ENCODE results near the gene ANTXR1.

The ANTXR1 gene

DNA sequence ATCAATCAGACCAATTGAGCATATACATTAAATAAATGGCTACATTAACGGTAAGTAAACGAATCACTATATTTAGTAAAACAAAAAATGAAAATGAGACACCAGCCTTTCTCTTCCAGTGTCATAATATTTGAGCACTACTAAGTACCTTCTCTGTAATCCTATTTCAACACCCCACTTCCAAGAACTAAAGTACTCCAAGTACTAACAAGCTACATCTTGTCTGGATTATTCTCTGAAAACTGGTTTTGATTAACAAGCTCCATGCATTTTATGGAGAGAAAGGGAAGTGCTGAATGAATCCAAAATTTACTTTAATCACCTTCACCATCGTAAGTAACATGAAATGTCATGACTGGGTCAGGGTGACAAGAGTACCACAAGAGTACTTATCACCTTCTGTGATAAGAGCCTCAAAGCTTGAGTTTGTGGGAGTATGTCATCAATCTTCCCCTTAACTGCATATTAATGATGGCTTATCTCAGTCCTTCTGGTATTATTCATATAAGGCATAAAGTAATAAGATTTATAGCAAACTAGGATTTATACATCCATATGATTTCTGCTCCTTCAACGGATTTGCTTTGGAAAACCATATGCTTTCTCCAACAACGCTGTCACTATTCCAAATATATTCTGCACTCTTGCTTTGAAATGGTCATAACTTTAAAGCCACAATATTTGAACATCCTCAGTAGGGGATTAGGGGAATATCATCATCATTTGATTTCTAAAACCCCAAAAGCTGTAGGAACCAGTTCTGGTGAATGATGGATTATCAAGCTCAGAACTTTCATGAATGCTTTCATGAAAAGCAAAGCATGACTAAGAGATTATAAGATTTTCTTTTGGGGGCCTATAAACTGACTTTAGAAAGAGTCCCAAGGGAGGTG lies 127.0 kb downstream of the ANTXR1 start:
- no peak for DNase-seq

DNA sequence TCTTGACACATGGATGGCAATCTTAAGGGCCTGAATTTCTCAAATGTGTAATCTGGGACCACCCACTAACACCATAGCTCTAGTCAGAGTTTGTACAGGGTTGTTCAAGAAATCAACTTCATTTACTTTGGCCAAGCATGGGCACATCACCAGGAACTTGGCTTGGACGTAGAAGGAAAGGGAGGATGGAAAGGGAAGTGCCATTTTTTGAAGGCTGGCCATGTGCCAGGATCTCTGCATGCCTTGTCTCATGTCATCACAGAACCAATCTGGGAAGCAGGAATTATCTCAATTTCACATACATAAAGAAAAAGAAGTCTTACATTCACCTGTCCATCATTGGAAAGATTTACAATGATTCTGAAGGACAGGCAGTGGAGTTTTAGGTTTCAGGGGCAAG lies 128.1 kb downstream of the ANTXR1 start:
- DNase-seq: no peak

DNA sequence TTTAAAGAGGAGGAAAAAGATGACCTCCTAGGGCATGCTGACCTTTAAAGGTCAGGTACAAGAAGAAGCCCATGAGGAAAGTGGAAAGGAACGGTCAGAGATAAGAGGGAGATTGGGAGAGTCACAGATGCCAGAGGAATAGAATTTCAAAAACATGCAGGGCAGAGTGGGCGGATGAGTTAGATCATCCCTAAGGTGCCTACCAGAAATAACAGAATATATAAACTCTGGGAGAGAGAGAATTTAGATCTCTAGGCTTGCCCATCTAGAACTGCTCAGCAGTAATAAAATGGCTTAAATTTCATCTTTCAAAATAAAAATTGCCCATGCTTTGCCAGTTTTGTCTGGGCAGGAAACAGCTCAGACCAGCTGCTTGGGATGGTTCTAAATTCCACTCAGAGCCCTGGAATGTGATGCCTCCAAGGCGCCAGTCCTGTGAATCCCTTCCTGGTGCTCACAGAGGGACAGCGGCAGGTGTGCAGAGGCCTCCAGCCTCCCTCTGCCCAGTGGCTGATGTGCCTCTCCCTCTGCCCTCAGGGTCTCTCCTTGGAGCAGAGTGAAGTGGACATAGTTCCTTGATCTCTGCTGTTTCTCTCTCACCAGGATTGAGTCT lies 130.9 kb downstream of the ANTXR1 start:
- no peak for DNase-seq

DNA sequence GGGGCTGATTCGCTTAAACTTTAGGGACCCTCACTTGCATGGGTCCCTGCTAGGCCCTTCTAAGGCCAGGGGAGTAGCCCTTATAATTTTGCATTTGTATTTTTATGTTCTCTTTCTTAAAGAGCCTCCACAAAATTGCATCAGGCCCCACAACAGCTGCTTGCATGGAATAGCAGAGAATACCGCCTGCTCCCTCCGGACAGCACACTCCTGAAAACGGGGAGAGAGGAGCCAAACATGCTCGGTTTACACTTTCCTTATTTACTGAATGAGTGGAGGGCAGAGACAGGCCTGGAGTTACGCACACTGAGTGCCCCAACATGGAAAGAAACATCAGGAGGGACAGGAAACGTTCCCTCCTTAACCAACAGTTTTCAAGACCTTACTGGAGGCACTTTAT lies 132.2 kb downstream of the ANTXR1 start:
- DNase-seq: no peak

DNA sequence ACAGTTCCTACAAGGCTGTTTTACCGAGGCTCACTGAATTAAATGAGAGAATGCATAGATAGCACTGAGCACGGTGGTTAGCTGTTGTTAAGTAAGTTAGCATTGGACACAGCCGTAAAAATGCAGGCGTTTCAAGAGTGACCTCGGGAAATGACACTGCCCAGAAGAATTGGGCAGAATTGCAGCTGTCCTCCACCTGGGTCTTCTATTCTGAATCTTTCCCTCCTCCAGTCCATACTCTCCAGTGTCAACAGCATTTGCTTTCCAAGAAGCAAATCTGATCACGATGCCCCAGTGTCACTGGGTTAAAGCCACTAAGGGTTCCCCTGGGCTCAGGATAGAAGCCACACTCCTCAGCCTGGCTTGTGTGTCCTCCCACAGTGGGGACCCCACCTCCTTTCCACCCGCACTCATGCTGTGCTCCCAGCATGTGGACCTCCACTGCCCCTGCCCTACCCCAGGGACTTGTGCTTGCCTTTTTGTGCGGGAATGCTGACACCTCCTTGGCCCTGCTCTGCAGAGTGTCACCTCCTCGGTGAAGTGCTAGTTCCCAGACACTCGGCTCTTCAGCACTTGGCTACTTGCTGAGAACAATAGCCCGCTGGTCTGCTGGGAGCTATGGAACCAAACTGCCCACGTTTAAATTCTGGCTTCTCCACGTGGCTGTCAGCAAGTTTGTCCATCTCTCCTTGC lies 135.0 kb downstream of the ANTXR1 start:
- DNase-seq: no peak

DNA sequence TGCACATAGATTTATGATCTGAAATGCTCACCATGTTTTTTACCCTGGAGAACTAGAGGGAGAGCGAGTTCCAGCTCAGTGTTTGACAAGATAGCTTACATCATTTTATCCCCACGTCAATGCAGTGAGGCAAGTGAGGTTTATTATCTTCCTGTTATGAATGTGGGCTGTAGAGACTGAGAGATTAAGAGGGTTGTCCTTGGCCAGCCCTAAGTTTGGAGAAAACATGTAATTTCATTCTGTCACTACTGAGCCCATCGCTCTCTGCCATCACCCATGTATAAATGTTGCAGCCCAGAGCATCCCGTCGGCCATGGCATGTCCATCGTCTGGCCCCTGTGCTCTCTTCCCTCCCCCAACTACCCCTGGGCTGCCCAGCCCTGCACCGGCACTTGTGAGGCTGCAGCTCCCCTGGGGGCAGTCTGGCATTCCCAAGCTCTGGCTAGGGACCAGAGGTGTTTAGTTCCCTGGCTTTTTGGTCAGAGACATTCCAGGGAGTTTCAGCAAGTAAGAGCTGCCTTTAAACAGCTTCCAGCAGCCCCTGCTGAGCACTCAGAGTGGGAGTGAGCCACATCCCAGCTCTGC lies 136.7 kb downstream of the ANTXR1 start:
- DNase-seq: no peak

DNA sequence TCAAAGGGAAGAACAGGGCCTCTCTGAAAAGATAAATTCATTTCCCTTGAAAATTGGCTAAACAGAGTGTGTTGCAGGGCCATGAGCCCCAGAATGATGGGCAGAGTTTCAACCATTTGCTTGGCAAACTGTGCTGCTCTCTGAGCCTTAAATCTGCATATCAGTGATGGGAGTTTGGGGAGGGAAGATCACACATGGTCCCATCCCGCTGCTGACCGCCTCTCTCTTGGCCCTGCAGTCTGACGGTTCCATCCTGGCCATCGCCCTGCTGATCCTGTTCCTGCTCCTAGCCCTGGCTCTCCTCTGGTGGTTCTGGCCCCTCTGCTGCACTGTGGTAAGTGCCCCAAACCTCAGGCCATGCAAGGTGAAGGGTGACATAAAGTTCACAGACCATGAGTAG lies 139.0 kb downstream of the ANTXR1 start:
- DNase-seq: no peak

DNA sequence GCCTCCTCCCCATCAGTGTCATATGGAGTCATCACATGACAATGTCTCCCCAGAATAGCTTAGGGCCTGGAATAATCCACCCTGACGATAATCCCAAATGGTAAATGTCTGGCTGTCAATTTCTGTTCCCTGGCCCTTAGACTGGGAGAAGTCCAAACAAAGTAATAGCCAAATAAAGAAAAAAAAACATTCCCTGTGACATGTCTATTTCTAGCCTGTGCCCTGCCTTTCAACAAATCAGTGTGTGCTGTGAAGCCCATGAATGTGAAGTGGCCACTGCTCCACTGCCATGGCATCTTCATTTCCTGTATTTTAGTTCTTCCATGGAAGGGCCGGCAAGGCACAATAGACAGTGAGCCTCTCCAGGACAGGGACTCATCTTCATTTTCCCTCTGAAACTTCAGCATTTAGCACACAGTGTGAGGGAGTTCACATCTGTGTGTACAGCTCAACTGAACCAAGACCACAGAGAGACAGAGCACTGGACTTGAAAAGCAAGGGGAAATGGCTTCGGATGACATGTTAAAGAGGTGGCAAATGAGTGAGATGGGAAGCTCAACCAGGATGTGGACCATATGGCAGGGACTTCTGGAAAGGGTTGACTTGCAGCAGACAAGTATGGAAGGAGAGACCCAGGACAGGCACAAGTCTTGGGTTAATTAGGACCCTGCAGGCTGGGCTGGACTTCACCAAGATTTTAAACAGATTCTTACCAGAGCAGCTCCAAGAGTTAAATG lies 140.0 kb downstream of the ANTXR1 start:
- DNase-seq: no peak

DNA sequence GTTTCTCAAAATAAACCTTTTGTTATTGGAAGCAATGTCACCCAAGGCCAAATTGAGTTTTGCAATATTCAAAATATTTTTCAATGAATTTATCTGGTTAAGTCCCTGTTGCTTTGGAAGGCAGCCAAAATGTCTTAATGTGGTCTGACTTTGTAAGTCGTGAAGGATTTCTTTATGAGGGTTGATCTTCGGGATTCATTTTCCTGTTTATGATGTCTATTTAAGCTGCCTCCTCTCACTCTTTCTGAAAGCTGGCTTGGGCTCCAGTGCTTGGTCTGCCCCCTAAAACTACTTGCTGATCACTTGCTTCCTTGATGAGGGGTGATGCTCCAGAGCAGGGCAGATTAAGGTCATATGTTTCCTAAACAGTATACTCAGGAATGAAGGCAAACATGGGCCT lies 141.1 kb downstream of the ANTXR1 start:
- no peak for DNase-seq

DNA sequence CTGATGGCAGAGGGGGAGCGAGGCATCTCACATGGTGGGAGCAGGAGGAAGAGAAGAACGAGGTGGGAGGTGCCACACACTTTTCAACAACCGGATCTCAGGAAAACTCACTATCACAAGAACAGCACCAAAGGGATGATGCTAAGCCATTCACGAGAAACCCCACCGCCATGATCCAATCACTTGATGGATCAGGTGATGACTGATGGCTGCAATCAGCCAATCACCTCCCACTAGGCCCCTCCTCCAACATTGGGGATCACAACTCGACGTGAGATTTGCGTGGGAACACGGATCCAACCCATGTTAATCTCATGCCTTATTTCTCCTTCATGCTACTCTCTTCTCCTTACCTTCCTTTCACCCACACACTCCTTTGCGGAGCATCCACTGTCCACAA lies 143.6 kb downstream of the ANTXR1 start:
- DNase-seq: no peak

DNA sequence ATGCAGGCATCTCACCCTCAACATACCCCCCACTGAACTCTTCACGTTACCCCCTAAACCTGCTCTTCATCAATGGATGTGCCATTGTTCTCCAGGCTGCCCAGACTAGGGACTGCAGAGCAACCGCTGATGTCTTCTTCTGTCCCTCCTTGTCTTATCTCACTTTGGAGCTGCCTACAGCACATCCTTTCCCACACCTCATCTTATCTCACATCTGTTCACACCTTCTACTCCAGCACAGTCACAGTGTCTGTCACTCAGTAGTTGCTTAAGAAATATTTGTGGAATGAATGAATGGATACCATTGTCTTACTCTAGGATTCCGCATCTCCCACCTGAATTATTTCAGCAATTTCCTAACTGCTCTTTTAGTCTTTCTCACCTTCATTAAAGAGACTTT lies 144.5 kb downstream of the ANTXR1 start:
- DNase-seq: no peak

DNA sequence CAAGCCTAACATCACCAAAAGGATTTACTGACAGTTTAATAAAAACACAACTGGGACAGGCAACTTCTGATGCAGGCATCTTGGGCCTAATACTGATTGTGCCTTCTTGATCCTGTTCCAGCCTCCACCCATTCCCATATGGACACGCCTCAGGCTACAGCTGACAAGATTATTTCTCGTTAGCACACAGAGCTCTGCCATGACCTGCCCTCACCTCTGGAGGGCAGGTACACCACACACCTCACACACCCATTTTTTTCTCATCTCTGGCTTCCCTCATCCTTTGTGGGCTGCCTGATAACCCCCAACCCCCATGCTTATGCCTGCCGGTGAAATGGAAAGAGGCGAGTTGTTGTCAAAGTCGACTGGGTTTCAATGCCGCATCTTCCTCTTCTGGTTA lies 147.0 kb downstream of the ANTXR1 start:
- no peak for DNase-seq

DNA sequence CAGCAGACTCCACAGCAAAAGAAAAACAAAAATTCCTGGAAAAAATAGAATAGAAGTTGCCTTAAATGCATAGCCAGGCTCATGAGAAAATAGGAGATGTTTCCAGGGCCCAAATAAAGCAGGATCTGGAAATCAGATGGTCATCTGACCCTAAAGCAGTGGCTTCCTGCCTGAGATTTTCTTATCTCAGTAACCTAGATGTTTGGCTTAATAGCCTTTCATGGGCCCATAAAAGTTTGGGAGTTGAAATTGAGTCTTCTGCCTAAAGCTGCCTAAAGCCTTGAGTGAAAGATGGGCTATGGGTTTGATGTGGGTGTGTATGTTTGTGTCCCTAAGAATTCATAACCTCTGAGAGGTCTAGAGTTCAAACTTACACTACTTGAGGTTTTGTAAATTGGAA lies 149.1 kb downstream of the ANTXR1 start:
- DNase-seq: no peak

DNA sequence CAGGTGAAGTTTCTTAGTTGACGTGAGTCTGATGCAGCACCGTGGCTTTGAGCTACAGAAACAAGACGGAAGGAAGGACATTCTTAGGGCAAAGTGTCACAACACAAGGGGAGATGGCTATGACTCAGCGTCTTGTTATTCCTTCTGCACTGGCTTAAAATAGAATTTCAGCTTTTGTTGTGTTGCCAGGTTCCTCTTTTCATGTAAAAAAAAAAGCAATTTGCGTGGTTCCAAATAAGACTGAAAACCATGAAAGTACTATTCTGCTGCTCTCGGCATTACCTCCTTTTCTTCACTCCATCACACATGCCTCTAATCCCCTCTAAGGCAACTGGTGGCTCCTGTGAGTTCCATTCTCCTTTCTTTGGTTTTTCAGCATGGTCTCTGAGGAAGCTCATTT lies 150.1 kb downstream of the ANTXR1 start:
- DNase-seq: no peak

DNA sequence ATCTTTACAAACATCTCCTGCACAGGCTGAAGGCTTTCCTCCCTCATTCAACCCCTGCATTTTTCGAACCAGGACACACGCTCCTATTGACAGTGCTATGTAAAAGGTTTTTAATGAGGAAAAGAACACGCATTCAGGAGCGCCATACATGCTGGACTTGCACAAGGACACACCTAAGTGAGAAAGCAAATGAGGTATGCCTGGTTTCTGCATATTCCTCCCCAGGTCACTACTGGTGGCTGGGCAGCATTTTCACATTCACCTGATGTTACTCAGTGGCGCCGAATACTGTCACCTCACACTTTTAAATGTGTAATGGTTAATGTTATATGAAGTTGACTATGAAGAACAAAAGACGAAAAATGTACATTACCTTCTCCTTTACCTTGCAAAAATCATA lies 150.6 kb downstream of the ANTXR1 start:
- no peak for DNase-seq

DNA sequence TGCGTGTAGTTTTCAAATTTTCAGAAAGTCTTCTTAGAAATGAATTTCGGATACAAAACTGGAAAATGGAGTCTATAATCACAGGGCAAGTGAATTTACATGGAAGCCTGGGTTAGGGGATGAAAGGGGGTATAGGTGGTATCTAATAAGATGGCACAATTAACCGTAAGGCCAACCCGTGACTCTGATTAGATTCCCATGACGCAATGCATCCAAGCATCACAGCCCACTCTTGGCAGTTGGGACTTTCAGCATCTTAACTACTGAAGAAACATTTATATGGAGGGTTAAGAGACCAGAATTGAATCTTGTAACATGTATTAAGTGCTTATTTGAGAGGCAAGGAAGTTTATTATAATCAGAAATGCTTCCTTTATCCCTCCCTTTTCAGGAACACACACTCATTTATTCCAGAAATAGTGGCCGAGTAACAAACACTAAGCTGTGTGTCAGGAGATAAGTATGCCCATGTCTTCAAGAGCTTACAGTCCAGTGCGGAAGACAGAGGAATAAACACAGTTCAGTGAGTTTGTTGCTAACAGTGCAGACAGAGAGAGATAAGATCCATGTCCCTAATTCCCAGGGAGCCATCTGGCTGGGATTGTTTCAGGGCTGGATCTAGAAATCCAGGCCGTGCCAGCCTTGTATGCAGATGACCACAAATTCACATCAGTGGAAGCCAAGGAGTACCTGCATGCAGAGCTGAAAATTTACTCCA lies 151.2 kb downstream of the ANTXR1 start:
- no peak for DNase-seq

DNA sequence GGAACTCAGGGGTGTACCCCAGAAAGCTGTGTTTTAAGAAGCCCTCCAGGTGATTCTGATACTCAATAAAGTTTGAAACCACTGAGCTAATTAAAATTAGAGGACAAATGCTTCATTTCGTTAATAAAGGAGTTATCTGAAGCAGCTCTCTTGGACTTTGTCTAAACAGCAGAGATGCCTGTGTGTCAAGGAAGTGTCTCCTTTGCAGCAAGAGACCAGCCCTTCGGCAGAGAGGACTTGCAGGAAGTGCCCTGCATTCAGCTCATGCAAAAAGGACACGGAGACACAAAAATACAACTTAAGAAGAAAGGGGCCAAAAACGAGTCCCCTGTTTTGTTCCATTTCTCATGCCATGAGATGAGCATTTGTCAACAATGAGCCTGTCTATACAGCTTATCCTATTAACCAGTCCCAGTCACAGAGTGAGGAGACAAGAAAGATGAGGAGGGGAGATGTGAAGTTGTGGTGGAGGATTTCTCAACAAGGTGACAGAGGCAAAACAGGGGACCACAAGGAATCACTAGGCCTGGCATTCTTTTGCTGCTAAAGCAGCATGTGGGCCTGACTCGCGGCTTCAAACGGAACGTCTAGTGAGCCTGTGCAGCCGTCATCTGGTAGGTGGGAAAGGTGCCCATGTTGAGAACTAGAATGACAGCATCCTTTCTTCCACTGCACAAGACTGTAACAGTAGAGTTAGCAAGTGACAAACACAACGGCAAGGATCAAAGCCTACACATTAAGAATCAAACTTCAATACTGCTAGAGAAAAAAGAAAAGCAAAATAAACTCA lies 152.3 kb downstream of the ANTXR1 start:
- no peak for DNase-seq

DNA sequence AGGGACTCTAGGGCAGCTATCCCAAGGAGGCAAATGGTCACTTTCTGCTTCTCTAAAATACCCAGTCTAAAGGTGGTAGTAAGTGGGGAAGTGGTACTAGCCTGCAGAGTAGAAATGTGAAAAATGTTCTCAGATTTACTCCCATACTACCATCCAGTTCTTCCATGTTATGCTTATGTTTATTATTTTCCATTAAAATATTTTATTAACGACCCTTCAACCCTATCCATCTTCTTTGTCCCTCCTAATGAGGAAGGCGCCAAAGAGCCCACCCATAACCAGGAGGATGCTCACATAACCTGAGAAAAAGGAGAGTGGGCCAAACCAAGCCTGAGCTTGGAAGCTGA lies 153.5 kb downstream of the ANTXR1 start:
- no peak for DNase-seq

DNA sequence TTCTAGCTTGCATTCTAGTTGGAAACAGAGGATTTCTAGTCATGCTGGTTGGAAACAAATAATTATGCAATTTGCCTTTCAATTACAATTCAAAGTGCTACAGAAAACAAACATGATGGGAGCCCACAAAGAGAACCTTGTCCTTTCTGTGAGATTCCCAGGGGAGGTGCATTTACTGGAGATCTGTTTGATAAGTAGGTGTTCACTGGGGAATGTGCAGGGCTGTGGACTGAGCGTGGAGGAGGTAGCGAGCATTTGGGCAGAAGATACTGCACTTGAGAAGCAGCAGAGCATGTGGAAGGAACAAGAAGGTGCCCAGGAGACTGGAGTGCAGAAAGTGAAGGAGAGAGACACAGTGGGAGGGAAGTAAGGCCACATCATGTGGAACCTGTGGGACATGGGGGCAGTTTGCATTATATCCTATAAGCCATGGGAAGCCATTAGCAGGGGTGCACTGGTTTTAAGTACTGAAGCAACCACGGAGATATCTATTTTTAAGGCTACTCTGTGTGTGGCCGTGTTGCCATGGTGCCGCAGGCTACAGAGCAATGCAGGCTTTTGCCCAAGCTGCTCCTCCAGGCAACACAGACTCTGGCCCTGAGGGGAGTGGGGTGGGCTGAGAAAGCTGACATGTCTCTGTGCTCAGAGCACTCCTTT lies 154.0 kb downstream of the ANTXR1 start:
- no peak for DNase-seq

DNA sequence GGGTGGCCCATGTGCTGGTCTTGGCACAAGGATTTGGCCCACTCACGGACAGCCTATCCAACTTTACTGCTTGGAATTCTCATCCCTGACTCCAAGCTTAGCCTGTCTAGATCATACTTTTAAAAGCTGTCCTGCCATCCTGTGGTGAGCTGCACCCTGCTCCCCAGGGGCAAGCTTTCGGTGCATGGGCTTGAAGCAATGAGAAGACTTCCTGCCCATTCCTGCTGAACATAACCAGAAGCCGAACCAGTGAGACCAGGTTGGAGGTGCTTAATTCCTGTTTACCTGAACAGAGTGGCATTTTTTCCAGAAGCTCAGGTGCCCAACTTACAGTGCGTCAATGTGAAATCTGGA lies 154.5 kb downstream of the ANTXR1 start:
- no peak for DNase-seq

DNA sequence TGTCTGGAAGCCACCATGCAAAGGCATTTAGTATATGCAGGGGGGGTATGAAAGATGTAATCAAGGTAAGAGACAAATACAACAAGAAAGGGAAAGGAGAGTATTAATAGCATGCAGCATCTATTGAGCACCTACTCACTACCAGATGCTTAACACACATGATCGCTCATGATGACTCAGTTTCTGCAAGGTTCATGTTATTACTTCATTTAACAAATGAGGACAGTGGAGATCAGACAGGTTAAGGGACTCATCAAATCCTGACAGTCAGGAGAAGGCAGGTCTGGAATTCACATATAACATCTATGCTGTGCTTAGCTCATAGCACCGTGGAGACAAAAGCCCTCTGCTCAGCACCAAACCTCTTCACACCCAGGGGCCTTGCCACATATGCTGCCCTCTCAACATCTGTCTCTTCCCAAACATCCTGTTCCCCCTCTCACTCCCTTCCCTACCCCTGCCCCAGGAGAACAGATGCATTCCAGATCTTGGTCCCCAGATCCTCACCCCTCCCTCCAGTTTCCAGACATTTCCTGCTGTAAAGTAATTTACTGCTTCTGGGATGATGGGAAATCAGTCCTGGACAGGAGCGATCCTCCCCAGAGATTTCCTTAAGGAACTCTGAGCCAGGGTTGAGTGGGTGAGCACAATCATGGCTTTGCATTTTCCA lies 155.3 kb downstream of the ANTXR1 start:
- no peak for DNase-seq
